ENCODE results near the gene PGS1. TPM values are rescaled to one million over a fixed set of nuclear protein-coding genes. Genes with fewer than 3 reads are reported as not detected.
A peak's percentile ranks its signal among the peaks of the same experiment; 100 is the strongest.

Gene PGS1
- total and polyA plus RNA-seq, 10 of the 15 experiments (the other 5 are each of a cell fraction or from before 2014, with no cell fraction given) = 1.3 to 37.6 (median 27.4) TPM

DNA sequence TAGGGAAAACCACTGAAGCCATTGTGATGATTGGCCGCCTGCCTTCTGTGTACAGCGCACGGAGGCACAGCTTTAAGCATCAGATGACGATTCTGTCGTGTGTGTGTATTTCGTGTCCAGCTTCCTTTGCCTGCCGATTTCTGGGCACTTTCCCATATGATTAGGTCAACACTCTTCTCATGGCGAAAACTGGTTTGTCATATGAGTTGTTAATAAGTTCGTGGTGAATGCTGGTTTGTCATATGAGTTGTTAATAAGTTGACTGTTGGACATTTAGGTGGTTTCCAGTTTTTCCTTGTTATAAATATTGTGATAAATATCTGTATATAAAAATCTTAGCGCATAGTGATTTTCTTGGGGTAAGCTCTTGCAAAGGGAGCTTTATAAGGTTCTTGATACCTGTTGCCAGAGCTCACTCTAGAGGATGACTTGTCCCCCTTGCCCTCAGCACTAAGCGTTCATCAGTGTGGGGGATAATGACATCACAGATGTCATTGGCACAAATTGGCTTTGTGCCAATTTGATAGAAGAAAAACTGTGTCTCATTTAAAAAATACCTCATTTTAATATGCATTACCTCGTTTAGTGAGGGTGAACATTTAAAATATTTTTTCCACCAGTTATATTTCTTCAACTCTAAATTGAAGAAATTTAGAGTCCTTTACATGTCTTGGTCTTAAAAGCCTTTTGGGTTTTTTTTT lies 40.0 kb downstream of the PGS1 start:
- no TSS peak for BruUV-seq (replicated peaks)
- intact Hi-C loops (cut with micrococcal nuclease; ENCODE audit: unreplicated experiment) (no loop called here), in situ Hi-C loops (cut with MboI) (loop anchor here (5.0 kb wide), 1 partner anchor 126 kb away; no protein-coding TSS in a partner anchor)
- Histone ChIP-seq H3K4me2 (ENCODE audit: control insufficient read depth, insufficient read depth) (no peak overlapping the region), H3K4me1 (ENCODE audit: control insufficient read depth, insufficient read depth, low read length) (peaks cover 6% of the 10 kb centered on the region), H3K9me3 (replicated peaks; ENCODE audit: control insufficient read depth, insufficient read depth, low read length) (no peaks in the 10 kb centered on the region), H3K27ac (ENCODE audit: control insufficient read depth, insufficient read depth) (no peak overlapping the region), H3K36me3 (ENCODE audit: control insufficient read depth in 2 of 2, insufficient read depth in 2 of 2, low read length in 1 of 2) (peaks cover 26 to 33% of the 10 kb centered on the region in 2 experiments; a peak in 3 of 4 replicates), H3K79me2 (ENCODE audit: control insufficient read depth, insufficient read depth, low read length) (no peaks in the 10 kb centered on the region), H2AFZ (ENCODE audit: control insufficient read depth, low read depth, low read length) (no peak overlapping the region), H3K27me3 (replicated peaks in 1 of 2; ENCODE audit: control insufficient read depth in 2 of 2, insufficient read depth in 2 of 2, low read length in 1 of 2) (no peaks in the 10 kb centered on the region), H4K20me1 (ENCODE audit: control insufficient read depth, insufficient read depth) (no peaks in the 10 kb centered on the region; the same call in 1 of the 2 replicates), H3K9ac (ENCODE audit: control insufficient read depth, insufficient read depth, low read length) (no peak overlapping the region), H3K4me3 (no peak overlapping the region)
- RAD21 ChIA-PET (ENCODE audit: unreplicated experiment) = interaction anchor here (6.1 kb wide), 1 partner anchor 56 kb away, joined by 52 read pairs; no protein-coding TSS in a partner anchor
- no peak for DNase-seq (ENCODE audit: low read depth, low spot score)
- 79% methylated on average over 12 of the region's 12 CpGs for WGBS (ENCODE audit: insufficient coverage, insufficient replicate concordance, low lambda C conversion rate, missing lambda C conversion rate)
- ATAC-seq = no peak
- SMC1A ChIA-PET (ENCODE audit: uncharacterized antibody, unreplicated experiment) = interaction anchor here (0.9 to 1.2 kb wide), 4 partner anchors 58 to 405 kb away, joined by 3 read pairs; no protein-coding TSS in a partner anchor
- POLR2A ChIA-PET = interaction anchor here (0.7 kb wide), 1 partner anchor 564 kb away, joined by 3 read pairs; no protein-coding TSS in a partner anchor
- CTCF ChIA-PET = interaction anchor here (0.7 to 8.5 kb wide), 5 partner anchors 55 to 334 kb away, joined by 3 to 96 read pairs (median 4); no protein-coding TSS in a partner anchor
- TF ChIP-seq CREB1 (IDR thresholded peaks at IDR 0.05; ENCODE audit: low read depth) (no peak), SMAD1 (IDR thresholded peaks at IDR 0.05; ENCODE audit: low read depth, partially characterized antibody) (peak; percentile 53)
- FAIRE-seq = no peak

- ChIA-PET SMC1A (ENCODE audit: uncharacterized antibody, unreplicated experiment) (interaction anchor here (2.4 to 3.0 kb wide), 2 partner anchors 132 to 169 kb away, joined by 21 to 25 read pairs; no protein-coding TSS in a partner anchor), CTCF (interaction anchor here (0.6 to 8.5 kb wide), 10 partner anchors 8 to 407 kb away, joined by 3 to 96 read pairs (median 4); no protein-coding TSS in a partner anchor)
- in situ Hi-C loops (cut with MboI) = loop anchor here (5.0 kb wide), 2 partner anchors 58 to 128 kb away; partner anchors contain the start of gene SOCS3
- TF ChIP-seq MTA2 (IDR thresholded peaks at IDR 0.05; ENCODE audit: low read depth) (no peak), NR2C2 (IDR thresholded peaks at IDR 0.05; ENCODE audit: borderline replicate concordance, control insufficient read depth, insufficient read length, low read depth) (no peak), SMAD1 (IDR thresholded peaks at IDR 0.05; ENCODE audit: low read depth, partially characterized antibody) (no peak), SPI1 (IDR thresholded peaks at IDR 0.05; ENCODE audit: borderline replicate concordance, insufficient read depth, low read depth, low read length) (no peak), RELA (IDR thresholded peaks at IDR 0.05; ENCODE audit: borderline replicate concordance, partially characterized antibody) (no peak), POLR2AphosphoS2 (IDR thresholded peaks at IDR 0.05; ENCODE audit: low read depth, low read length) (no peak), GABPA (IDR thresholded peaks at IDR 0.05; ENCODE audit: low read depth) (no peak), CHD4 (IDR thresholded peaks at IDR 0.05) (no peak)
- TF ChIP-seq, protein P1, sequence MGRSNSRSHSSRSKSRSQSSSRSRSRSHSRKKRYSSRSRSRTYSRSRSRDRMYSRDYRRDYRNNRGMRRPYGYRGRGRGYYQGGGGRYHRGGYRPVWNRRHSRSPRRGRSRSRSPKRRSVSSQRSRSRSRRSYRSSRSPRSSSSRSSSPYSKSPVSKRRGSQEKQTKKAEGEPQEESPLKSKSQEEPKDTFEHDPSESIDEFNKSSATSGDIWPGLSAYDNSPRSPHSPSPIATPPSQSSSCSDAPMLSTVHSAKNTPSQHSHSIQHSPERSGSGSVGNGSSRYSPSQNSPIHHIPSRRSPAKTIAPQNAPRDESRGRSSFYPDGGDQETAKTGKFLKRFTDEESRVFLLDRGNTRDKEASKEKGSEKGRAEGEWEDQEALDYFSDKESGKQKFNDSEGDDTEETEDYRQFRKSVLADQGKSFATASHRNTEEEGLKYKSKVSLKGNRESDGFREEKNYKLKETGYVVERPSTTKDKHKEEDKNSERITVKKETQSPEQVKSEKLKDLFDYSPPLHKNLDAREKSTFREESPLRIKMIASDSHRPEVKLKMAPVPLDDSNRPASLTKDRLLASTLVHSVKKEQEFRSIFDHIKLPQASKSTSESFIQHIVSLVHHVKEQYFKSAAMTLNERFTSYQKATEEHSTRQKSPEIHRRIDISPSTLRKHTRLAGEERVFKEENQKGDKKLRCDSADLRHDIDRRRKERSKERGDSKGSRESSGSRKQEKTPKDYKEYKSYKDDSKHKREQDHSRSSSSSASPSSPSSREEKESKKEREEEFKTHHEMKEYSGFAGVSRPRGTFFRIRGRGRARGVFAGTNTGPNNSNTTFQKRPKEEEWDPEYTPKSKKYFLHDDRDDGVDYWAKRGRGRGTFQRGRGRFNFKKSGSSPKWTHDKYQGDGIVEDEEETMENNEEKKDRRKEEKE (IDR thresholded peaks at IDR 0.05) = no peak
These were observed 41.7 kb downstream of the PGS1 start for GRCh38 chr17:78419970-78420815.

More at GRCh38 chr17:78419970-78420815, 41.7 kb downstream of the PGS1 start:
- RAD21 ChIA-PET (ENCODE audit: unreplicated experiment) = interaction anchor here (1.8 to 6.1 kb wide), 2 partner anchors 57 to 64 kb away, joined by 6 to 52 read pairs; no protein-coding TSS in a partner anchor
- no peaks in the 10 kb centered on the region for H3K79me2 ChIP-seq (ENCODE audit: control insufficient read depth, insufficient read depth, low read length)
- POLR2A ChIA-PET = no interaction called here
- no peak overlapping the region for H3K27ac ChIP-seq (ENCODE audit: control insufficient read depth, insufficient read depth)
- no peak overlapping the region for H3K4me3 ChIP-seq
- H3K9ac ChIP-seq (ENCODE audit: control insufficient read depth, insufficient read depth, low read length) = no peak overlapping the region
- ATAC-seq (no peak), FAIRE-seq (no peak), DNase-seq (ENCODE audit: low read depth, low spot score) (no peak)
- no peaks in the 10 kb centered on the region for H3K9me3 ChIP-seq (replicated peaks; ENCODE audit: control insufficient read depth, insufficient read depth, low read length)
- H4K20me1 ChIP-seq (ENCODE audit: control insufficient read depth, insufficient read depth) = no peaks in the 10 kb centered on the region; the same call in 1 of the 2 replicates
- no peak overlapping the region for H3K4me2 ChIP-seq (ENCODE audit: control insufficient read depth, insufficient read depth)
- intact Hi-C loops (cut with micrococcal nuclease; ENCODE audit: unreplicated experiment) = loop anchor here (10.0 kb wide), 1 partner anchor 335 kb away; no protein-coding TSS in a partner anchor
- H3K36me3 ChIP-seq (ENCODE audit: control insufficient read depth in 2 of 2, insufficient read depth in 2 of 2, low read length in 1 of 2) = peaks cover 26 to 34% of the 10 kb centered on the region in 2 experiments; a peak in 3 of 4 replicates
- BruUV-seq (replicated peaks) = no TSS peak
- H3K27me3 ChIP-seq (replicated peaks in 1 of 2; ENCODE audit: control insufficient read depth in 2 of 2, insufficient read depth in 2 of 2, low read length in 1 of 2) = no peaks in the 10 kb centered on the region
- H2AFZ ChIP-seq (ENCODE audit: control insufficient read depth, low read depth, low read length) = no peak overlapping the region
- 95% methylated on average over 16 of the region's 22 CpGs for WGBS (ENCODE audit: insufficient coverage, insufficient replicate concordance, low lambda C conversion rate, missing lambda C conversion rate)
- H3K4me1 ChIP-seq (ENCODE audit: control insufficient read depth, insufficient read depth, low read length) = no peaks in the 10 kb centered on the region; the same call in 1 of the 2 replicates
